Inferior parietal cortex (tissue), 1 donor: Measurements from ENCODE around the gene MORN2.

Source experiments
- DNase-seq: peaks from one replicate; pipeline ENCODE4 v3.0.0-alpha.2; 2016; ENCODE audit errors: extremely low spot score

MORN2 gene

DNA sequence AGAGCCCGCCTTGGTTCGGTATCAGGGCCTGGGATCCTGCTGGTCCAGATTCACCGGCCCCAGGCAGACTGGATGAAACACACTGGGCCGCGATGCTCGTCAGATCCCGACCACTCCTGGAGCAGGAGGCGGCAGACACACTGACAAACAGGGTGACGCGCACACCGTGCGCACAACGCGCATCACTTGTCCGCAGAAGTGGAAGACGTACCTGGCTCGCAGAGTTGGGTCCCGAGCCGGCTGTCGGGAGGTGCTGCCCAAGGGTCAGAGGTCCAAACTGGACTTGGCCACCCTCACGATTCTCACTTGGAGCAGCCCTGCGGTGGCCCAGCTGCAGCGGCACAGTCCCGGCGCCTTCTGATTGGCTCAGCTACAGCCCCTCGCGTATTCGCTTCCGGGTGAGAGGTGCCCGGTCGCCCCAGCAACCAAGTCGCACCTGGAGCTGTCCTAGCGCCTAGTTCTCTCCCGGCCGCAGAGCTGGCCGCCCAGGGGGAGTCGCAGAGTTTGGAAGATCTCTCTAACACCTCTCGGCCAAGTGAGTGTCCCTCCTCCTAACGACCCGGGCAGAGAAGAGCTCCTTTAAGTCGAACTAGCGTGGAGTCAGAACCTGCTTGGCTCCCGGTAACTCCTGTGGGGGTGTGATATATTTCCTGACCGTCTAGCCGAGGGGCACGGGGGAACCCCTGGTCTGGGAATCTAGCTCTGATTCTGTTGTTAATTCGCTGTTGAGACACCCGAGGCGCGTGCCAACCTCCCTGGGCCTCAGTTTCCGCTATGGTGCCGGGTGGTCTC lies at the start of gene MORN2, which contains the start of gene DHX57:
Gene MORN2, plus strand, starts transcription at position 401 of the 792 bp plus-strand sequence.
Gene DHX57, minus strand, starts transcription at position 359 of the 792 bp plus-strand sequence. CDS start 7,529 bp downstream, outside the sequence.
- peak; percentile 82 for DNase-seq

DNA sequence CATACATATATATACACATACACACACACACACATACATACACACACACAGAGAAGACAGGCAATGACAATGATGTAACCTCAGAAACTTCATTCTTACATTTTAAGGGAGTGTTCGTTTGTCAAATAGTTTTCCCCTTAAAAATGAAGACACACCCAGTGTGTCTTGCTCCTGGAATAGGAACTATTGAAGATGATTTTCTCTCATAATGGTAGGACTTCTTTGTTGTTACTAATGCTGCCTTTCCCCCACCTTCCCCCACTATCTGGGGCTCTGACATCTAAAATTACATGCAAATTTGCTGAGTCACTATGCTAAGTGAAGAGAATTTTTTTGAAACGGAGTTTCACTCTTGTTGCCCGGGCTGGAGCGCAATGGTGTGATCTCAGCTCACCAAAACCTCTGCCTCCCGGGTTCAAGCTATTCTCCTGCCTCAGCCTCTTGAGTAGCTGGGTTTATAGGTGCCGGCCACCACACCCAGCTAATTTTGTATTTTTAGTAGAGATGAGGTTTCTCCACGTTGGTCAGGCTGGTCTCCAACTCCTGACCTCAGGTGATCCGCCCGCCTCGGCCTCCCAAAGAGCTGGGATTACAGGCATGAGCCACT lies 48.1 kb upstream of the MORN2 start:
- peak; percentile 21 for DNase-seq

DNA sequence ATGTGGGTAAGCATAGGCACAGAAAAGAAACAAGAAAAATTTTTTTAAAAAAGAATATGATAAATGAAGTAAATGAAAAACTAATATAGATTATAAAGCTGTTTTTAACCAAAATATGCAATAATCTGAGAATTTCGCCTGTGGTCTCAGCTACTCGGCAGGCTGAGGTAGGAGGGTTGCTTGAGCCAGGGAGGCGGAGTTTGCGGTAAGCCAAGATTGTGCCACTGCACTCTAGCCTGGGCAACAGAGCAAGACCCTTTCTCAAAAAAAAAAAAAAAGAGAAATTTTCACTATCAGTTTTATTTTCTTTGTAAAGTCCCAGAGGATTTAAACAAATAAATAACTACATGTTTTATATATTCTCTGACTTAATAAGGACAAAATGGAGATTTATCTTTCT lies 47.3 kb upstream of the MORN2 start:
- DNase-seq, result no peak

DNA sequence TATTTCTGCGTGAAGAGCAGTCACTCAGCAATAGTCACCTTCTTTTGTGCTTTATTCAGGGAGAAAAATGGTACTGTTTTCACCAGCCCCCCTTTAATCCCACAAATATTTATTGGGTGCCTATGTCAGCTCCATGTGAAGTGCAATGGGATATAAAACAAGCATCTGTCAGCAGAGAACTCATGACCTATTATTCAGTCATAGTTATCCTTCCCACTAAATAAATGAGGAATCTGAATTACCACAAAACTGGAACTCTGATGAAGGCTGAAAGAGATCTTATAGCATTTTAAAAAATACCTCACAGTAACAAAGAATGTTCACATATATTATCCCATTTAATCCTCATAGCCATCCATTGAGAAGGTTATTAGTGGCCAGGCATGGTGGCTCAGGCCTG lies 45.8 kb upstream of the MORN2 start:
- no peak for DNase-seq

DNA sequence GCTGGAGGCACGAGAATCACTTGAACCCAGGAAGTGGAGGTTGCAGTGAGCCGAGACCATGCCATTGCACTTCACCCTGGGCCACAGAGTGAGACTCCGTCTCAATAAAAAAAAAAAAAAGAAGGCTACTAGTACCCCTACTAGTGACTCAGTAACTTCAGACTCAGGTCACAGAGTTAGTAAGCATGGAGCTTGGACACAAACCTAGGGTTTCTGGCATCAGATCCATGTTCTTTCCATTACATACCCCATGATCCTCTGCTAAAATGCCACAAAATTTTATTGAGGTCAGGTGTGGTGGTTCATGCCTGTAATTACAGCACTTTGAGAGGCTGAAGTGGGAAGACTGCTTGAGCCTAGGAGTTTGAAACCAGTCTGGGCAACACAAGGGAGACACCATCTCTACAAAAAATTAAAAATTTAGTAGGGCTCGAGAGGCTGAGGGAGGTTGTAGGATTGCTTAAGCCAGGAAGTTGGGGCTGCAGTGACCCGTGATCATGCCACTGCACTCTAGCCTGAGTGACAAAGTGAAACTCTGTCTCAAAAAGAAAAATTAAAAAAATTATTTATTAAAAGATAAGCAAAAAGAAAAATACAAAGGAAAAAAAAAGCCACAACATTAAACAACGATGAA lies 45.1 kb upstream of the MORN2 start:
- DNase-seq, result no peak

DNA sequence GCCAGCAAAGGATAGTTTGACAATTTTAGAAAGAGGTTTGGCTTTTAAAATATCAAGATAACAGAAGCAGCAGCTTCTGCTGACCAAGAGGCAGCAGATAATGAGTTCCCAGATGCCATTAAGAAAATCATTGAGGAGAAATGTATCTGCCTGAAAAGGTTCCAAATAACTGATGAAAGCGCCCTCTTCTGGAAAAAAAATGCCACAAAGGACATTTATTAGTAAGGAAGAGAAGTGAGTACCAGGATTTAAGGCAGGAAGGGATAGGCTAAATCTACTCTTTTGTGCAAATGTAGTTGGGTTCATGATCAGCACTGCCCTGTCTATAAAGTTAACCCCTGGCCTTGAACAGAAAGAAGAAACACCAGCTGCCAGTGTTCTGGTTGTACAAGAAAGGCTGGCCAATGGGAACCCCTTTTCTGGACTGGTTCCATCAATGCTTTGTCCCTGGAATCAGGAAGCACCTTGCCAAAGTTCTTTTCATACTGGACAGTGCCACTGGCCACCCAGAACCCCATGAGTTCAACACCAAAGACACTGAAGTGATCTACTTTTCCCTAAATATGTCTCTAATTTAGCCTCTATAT lies 40.7 kb upstream of the MORN2 start:
- no peak for DNase-seq

DNA sequence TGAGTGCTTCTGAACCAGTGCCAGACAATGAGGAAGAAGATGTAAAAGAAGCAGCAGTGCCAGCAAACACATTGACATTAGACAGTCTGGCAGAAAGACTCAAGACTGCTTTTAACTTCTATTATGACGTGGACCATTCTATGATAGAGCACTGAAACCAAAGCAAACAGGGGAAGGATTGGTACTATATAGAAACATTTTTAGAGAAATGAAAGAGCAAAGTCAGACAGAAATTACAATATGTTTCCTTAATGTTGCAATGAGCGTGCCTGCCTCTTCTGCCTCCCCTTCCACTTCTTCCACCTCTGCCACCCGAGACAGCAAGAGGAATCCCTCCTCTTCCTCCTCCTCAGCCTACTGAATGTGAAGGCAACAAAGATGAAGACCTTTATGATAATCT lies 39.8 kb upstream of the MORN2 start:
- no peak for DNase-seq

DNA sequence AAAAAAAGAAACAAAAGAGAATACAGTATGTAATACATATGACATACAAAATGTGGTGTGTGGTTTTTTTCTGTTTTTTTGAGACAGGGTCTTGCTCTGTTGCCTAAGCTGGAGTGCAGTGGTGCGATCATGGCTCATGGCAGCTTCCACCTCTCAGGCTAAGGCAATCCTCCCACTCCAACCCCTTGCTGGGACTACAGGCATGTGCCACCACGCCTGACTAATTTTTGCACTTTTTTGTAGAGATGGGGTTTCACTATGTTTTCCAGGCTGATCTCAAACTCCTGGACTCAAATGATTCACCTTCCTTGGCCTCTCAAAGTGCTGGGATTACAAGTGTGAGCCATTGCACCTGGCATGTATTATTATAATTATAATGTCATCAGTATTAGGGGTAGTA lies 39.0 kb upstream of the MORN2 start:
- no peak for DNase-seq

DNA sequence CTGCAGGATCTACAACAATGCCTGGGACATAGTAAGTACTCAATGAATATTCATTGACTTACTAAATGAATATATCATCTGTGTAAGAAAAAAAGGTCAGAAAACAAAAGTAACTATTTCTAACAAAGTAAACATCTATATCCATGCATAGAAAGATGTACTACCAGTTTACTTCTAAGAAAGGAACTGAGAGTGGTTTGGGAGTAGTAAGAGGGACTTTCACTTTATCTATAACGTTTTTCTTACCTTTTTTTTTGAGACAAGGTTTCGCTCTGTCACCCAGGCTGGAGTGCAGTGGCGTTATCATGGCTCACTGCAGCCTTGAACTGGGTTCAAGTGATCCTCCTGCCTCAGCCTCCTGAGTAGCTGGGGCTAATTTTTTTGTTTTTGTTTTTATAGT lies 25.7 kb upstream of the MORN2 start:
- no peak for DNase-seq

DNA sequence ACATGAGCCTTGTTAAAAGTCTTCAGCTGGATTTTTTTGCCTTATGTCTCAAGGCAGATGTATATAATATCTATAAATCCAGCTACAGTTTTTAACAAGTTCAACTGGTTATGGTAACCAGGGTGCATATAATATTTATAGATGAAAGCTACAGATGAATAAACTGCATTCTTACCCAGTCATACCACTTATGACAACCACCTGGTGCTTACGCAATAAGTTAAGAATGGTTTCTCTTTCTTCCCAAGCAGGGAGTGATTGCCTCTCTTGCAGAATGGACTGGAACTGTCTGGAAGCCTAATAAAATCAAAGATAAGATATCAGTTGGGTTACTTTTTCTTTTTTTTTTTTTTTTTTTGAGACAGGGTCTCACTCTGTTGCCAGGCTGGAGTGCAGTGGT lies 19.6 kb upstream of the MORN2 start:
- DNase-seq, result no peak

DNA sequence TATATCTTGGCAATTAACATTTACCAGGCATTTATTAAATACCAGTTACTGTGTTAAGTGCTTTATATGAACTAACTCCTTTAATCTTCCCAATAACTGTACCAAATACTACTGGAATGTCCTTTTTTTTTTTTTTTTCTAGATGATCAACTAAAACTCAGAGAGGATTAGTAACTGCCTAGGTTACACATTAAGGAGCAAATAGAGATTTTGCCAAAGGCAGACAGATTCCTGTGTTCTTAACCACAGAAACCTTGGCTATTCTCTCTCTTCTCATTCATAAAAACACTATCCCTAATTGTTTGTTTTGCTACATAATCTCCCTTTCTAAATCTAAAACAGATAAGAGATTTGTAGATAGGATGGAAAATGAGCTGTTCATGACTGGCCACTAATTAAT lies 13.3 kb upstream of the MORN2 start:
- DNase-seq, result no peak

DNA sequence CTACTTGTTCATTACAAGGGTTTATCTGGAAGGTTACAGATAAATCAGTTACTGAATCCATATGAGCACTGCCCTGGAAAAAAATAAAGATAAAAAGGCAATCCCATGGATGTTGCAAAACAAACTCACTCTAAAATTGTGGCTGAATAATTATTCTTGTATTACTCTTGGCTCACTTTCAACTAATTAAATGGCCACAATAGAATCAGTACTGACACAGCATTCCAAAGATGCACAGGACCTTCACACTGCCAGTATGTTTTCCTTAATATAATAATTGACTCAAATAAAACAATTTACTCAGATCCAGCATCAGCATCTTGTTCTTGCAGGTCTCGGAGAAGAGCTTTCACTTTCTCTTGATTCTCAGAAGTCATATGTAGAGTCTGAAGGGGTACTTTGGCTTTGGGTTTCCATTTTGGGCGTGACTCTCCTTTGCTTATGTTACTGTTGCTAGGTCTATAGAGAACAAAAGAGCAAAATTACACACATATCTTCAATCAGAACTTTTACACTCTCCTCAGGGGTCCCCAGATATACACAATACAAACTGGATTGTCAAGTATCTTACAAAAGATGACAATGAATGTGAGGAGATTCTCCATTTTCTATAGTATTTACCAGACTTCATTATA lies 12.6 kb upstream of the MORN2 start:
- DNase-seq, result no peak

DNA sequence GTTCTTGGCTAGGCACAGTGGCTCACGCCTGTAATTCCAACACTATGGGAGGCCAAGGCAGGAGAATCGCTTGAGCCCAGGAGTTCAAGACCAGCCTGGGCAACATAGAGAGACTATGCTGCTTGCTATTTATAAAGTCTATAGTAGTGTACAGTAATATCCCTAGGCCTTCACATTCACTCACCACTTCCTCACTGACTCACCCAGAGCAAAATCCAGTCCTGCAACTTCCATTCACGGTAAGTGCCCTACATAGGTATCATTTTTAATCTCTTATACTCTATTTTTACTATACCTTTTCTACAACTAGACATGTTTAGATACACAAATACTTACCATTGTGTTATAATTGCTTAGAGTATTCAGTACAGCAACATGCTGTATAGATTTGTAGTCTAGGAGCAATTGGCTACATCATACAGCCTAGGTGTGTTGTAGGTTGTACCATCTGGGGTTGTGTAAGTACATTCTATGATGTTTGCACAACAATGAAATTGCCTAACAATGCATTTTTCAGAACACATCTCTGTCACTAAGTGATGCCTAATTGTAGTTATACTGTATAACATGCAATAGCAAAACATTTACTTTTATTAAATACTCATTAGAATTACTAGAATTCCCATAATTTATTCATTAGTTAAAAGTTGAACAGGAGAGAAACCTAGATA lies 8.9 kb upstream of the MORN2 start:
- no peak for DNase-seq

DNA sequence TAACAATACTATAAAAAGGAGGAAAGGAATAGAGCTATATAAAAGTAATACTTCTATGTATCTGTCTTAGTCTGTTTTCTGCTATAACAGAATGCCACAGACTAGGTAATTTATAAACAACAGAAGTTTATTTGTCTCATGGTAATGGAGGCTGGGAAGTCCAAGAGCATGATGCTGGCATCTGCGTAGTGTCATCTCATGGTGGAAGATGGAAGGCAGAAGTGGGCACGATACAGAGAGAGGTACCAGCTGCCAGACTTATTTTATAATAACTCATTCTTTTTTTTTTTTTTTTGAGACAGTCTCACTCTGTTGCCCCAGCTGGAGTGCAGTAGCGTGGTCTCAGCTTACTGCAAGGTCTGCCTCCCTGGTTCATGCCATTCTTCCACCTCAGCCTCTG lies 4.3 kb upstream of the MORN2 start:
- DNase-seq, result no peak

DNA sequence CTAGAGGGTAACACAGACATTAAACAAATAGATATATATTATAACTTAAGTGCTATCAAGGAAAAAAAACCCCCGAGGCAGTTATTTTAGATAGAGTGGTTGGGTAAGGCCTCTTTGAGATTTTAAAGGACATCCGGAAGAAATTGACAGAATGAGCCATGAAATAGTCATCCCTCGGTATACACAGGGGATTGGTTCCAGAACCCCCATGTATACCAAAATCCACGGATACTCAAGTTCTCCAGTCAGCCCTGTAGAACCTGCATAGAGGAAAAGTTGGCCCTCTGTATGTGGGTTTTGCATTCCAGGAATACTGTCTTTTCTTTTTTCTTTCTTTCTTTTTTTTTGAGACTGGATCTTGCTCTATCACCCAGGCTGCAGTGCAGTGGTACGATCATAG lies 2.0 kb upstream of the MORN2 start:
- DNase-seq, result no peak

DNA sequence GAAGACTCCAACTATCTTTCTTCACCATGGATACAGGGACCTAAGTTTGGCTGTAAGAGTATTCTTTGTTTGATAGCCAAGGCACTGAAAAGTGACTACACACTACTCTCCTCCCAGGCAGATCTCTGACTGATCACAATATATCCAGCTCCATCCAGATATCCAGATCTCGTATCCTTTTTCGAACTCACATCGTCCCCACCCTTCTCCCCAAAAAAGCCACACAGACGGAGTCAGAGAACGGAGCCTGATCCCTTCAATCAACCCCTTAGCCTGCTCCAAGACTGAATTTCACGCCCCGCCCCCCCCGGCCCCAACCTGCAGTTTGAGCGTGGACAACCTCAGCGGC lies 575 bp upstream of the MORN2 start:
- DNase-seq, result peak; percentile 7

DNA sequence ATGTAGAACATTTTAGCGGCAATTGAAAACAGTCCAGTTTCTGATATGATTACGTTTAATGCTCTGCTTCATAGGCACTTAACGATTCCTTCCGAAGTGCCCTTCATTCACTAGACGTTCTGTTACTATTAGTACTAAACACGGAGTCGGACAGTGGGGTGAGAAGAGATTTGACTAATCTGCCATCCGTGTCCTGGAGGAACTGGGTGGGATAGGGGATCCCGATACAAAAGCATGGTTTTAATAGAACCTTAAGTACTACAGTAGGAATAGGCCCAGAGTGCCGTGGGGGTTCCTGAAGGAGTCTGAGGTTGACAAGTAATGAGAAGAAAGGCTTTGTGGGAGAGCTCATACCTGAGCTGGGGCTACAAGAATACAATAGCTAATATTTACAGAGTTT lies 631 bp downstream of the MORN2 start:
- DNase-seq, result peak; percentile 2

DNA sequence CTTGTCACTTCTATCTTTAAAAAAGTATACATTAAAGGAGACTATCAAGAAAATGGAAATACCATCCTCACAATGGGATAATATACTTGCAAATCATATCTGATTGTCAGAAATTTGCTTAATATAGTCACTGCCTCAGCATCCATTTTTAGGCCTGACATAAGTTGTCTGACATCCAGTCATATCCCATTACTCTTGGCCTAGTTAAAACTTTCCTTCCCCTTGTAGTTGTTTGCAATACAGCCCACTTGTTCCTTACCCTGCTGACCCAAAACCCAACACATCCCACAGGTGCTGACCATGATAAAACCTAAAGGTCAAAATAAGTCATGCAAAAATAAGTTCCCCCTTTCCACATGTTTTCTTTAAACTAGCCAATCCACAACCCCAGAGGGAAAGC lies 10.3 kb downstream of the MORN2 start:
- DNase-seq, result no peak

DNA sequence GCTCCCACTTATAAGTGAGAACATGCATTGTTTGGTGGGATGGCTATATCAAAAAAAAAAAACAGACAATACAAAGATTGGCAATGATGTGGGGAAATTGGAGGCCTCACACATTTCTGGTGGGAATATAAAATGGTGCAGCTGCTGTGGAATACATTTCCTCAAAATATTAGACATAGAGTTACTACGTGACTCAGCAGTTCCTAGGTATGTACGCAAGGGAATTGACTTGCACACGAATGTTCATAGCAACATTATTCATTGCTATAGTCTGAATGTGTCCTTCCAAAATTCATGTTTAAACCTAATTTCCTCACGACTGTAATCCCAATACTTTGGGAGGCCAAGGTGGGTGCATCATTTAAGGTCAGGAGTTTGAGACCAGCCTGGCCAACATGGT lies 11.6 kb downstream of the MORN2 start:
- DNase-seq, result no peak

DNA sequence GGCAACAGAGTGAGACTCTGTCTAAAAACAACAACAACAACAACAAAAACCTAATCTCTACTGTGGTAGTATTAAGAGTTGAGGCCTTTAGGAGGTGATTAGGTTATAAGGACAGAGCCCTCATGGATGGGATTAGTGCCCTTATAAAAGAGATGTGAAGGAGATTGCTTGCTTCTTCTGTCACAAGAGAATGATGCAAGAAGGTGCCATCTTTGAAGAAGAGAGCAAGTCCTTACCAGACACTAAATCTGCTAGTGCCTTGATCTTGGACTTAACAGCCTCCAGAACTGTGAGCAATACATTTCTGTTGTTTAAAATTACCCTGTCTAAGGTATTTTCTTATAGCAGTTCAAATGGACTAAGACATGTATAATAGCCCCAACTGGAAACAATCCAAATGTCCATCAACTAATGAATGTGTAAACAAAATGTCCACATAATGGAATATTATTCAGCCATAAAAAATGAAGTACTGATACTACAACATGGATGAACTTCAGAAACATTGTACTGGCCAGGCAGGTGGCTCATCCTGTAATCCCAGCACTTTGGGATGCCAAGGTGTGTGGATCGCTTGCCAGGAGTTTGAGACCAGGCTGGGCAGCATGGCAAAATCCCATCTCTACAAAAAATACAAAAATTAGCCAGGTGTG lies 12.3 kb downstream of the MORN2 start:
- no peak for DNase-seq

DNA sequence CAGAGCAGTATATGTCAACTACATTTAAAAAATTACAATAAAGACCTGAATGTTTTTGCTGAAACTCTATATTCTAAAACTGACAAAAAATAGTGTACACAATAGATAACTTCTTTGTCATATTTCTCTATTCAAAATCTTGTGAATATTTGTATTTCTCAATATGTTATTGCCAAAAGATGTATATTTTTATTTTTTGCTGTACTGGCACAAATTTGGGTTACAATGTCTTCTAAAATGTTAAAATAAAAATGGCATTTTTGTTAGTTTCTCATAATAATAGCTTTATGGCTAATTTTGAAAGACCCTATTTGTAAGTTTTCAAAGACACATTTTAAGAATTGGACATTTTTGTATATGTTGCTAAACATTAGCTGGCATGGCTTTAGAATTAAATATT lies 13.3 kb downstream of the MORN2 start:
- DNase-seq, result no peak
